GM11168 (cell line): ENCODE data around the gene RPUSD2.
"Not testable (repeated sequence)": the region's sequence is repeated elsewhere in the genome, so short reads cannot be mapped to it uniquely, and the experiment has no call there.

Experiments
- in situ Hi-C: fragments of 300-500 bp; cut with MboI; formaldehyde crosslinking; loops from one replicate; pipeline ENCODE4 v1.12.0; 2022; ENCODE audit warnings: low sequenced_read_pairs; ENCODE audit not compliant: unreplicated experiment

RPUSD2 gene

GRCh38 chr15:40564591-40565332 is 4.3 kb upstream of the RPUSD2 start, which contains the start of gene CCDC32:
Gene CCDC32, minus strand, starts transcription at chr15:40565042. Its CDS starts 2,027 bp downstream, at chr15:40563015.
- in situ Hi-C loops = no loop called here

DNA sequence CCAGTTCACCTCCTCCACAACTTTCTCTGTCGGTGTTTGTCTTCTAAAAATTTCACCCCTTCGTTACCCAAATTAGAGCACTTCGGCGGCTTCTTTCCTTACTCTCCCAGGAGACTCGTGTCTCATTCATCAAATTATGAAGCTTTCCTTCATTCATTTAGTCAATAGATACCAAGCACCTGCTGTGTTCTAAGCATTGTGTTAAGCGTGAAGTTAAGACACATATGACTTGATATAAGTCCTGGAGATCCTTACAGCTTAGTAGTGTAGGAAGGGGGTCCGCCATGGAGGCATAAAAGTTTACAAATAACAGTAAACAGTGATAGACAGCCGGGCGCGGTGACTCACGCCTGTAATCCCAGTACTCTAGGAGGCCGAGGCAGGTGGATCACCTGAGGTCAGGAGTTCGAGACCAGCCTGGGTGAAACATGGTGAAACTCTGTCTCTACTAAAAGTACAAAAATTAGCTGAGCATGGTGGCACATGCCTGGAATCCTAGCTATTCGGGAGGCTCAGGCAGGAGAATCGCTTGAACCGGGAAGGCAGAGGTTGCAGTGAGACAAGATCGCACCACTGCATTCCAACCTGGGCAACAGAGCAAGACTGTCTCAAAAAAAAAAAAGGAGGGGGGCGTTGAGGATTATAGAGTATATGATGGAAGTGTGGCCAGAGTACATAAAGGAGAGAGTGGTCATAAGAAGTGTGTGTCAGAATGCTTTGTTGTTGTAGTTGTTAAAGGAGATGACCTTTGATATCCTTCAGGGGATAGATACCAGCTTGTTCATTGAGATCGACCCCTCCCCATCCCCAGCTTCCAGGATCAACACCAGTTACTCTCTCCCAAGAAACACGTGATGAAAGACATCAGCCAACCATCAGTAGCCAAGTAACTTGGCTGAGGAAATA is 3.5 kb upstream of the RPUSD2 start:
- in situ Hi-C loops = no loop called here

GRCh38 chr15:40567111-40567510 is 2.0 kb upstream of the RPUSD2 start:
- in situ Hi-C loops = no loop called here

DNA sequence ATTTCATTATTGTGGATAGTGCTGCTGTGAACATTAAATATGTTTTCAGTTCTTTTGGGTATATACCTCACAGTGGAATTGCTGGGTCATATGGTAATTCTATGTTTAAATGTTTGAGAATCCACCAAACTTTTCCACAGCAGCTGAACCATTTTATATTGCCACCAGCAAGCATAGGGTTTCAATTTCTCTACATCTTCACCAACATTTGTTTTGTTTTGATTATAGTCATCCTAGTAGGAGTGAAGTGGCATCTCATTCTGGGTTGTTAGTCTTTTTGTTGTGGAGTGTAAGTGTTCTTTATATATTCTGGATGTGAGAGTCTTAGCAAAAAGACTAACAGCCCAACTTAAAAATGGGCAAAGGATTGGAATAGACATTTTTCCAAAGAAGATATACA is 6.0 kb downstream of the RPUSD2 start:
- in situ Hi-C loops = no loop called here

DNA sequence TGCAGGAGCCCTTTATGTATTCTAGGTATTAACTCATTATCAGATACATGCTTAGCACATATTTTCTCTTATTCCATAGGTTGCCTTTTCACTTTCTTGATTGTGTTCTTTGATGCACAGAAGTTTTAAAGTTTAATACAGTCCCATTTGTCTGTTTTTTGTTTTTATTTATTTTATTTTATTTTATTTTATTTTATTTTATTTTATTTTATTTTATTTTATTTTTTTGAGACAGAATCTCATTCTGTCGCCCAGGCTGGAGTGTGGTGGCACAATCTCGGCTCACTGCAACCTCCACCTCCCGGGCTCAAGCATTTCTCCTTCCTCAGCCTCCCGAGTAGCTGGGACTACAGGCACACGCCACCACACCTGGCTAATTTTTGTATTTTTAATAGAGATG is 7.8 kb downstream of the RPUSD2 start:
- in situ Hi-C loops = not testable (repeated sequence)

- in situ Hi-C loops = no loop called here
Measured at GRCh38 chr15:40578892-40579291, 9.8 kb downstream of the RPUSD2 start.

- in situ Hi-C loops = not testable (repeated sequence)
Measured at GRCh38 chr15:40581796-40582195, 12.7 kb downstream of the RPUSD2 start.

DNA sequence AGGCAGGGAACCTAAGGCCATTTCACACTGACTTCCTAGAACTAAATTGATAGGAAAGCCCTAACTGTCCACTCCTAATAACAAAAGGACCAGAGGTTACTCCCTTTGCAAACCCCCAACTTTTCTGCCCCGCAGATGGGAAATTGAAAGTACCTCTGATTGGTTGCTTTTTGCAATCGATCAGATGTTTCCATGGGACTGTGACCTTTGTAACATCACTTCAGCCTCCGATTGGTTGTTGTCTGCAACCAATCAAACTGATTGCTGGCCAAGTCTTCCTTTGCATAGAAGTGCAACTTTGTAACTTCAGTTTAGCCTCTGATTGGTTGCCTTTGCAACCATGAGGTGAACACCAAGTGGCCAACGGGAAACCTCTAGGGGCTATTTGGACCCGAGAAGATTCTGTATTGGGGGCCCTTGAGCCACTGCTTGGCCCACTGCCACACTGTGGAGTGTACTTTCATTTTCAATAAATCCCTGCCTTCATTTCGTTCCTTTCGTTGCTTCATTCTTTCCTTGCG is 13.7 kb downstream of the RPUSD2 start:
- in situ Hi-C loops = no loop called here

DNA sequence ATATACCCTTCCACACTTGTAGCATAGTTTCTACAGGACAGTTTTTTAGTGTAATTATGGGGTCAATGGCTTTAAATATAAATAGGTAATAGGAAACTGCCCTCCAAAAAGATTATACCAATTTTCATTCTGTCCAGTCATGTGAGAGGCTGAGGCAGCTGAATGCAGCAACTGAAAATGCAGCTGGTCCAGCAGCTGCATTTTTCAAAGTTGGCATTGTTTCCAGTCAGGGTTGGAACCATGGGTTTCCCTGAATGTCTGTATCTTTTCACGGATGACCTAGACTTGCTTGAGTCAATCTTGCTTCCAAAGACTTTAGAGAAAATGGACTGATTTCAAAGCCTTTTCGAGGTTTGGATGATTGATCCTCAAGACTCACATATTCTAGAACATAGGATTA is 15.1 kb downstream of the RPUSD2 start:
- in situ Hi-C loops = no loop called here

DNA sequence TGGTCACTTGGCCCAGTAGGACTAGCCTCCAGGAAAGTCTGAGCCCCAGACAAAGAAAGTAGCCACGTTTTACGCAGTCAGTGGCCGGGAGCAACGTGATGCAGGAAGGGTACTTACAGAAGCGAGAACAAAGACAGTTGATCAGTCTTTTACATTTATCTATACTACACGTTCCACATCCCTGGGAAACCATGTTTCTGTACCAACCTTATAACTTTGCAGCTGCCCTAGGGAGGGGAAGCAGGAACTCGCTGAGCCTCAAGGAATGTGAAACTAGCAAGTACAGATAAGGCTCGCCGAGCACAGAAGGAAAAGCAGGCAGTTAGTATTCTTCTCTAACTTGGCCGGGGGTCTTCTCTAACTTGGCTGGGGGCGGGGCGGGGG is 21.6 kb downstream of the RPUSD2 start:
- in situ Hi-C loops = no loop called here

GRCh38 chr15:40591389-40591788 is 22.3 kb downstream of the RPUSD2 start:
- in situ Hi-C loops = no loop called here

GRCh38 chr15:40593165-40593564 is 24.1 kb downstream of the RPUSD2 start:
- in situ Hi-C loops = no loop called here

DNA sequence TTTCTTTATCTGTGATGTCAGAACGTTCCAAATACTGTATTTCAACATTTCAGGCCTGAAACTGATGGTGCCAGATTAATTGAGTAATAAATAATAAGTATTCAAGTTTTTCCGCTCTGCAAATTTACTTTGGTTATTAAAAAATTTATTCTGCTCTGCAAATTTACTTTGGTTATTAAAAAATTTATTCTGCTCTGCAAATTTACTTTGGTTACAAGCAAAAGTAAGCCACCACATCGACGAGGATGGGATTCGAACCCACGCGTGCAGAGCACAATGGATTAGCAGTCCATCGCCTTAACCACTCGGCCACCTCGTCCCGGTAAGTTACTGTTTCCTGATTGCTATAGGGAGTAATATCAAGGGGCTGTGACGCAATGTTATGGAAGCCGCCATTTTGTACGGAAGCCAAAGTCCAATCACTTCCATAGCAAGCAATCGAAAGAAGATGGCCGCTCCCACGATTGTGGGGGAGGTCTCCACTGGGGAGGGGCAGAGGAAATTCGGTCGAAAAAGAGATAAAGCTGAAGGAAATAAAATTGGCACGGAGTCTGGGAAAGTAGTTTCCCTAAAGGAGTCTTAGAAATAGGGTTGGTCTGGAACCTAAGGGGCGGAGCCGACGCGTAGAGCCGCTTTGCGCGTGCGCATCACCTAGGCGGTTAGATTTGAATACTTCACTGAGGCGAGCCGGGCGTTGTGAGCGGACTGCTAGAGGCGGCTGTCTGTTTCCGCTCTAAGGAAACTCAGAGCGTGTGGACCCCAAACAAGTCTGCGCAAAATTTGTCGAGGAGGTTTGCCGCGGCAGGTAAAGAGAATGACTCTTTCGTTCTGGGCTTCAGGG is 24.7 kb downstream of the RPUSD2 start, which contains the start of gene KNL1:
Gene KNL1, plus strand, starts transcription at position 662 of the 841 bp plus-strand sequence. CDS start 8,683 bp downstream, outside the sequence.
- in situ Hi-C loops = no loop called here

DNA sequence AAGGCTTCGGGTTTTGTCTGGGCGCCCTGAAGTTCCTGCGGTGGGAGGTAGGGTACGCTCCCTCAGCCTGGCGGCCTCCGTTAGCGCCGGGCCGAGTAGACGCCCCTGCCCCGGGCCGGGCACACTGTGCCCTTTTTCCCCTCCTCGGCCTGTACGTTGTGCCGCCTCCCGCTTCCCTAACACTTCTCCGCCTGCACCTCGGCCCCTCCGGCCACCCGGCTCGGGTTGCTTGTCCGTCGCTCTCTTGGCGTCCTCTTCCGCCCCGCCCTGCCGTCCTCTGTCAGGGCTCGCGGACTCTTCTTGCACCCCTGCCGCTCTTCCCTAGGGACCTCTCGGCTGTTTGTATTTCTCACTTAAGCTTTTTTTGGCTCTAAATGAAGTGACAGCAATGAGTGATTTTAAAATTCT is 25.3 kb downstream of the RPUSD2 start:
- in situ Hi-C loops = no loop called here

DNA sequence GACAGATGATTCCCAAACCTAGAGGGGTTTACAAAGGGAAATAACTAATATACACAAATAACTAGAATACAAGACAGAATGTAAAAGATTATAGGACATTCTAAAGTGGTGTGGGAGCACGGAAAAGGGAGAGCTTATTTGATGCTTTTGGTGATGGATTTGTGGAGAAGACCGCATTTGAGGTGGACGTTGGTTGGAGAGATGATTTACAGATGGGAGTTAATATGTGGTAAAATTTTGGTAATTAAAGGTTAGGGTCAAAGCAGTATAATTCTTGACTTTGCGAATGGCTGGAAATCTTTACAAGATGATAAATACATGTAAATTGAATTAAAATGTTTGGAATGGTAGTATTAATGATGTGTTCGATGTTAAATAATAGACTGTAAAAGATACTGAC is 26.1 kb downstream of the RPUSD2 start:
- in situ Hi-C loops = no loop called here

DNA sequence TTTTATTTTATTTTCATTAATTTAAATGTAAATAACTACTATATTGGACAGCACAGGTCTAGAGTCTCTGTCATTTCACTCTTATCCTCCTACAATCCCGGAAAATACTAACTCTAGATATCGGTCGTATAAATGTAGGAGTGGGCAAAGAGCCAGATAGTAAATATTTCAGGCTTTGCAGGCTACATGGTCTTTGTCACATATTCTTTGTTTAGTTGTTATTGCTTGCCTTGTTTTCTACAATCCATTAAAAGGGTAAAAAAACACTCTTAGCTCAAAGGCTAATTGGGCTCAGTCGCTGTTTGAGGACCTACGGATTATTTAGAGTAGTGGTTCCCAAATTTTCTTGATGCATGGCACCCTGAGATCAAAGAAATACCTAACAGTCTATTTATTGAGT is 26.7 kb downstream of the RPUSD2 start:
- in situ Hi-C loops = no loop called here

DNA sequence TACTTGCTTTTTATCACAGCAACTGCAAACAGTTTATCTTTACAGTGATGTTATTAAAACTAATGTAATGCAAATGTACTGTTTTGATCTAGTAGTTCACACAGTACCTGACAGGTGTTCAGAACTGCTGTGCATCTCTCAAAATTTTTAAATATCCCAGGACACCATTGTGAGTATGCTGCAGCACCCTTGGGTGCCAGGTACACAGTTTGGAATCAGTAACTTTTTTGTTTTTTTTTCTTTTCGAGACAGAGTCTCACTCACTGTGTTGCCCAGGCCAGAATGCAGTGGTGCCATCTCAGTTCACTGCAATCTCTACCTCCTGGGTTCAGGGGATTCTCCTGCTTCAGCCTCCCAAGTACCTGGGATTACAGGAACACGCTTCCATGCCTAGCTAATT is 27.9 kb downstream of the RPUSD2 start:
- in situ Hi-C loops = no loop called here

DNA sequence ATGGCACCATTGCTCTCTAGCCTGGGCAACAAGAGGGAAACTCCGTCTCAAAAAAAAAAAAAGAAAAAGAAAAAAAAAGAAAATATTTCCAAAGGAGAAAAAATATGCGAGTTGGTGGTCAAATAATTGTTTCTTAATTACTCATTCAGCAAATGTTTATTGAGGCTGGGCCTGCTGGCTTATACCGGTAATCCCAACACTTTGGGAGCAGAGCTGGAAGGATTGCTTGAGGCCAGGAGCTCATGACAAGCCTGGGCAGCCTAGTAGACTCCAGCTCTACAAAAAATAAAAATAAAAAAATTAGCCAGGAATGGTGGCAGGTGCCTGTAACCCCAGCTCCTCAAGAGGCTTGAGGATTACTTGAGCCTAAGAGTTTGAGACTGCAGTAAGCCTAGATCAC is 29.0 kb downstream of the RPUSD2 start:
- in situ Hi-C loops = no loop called here

- in situ Hi-C loops = no loop called here
Measured at GRCh38 chr15:40598672-40599071, 29.6 kb downstream of the RPUSD2 start.

DNA sequence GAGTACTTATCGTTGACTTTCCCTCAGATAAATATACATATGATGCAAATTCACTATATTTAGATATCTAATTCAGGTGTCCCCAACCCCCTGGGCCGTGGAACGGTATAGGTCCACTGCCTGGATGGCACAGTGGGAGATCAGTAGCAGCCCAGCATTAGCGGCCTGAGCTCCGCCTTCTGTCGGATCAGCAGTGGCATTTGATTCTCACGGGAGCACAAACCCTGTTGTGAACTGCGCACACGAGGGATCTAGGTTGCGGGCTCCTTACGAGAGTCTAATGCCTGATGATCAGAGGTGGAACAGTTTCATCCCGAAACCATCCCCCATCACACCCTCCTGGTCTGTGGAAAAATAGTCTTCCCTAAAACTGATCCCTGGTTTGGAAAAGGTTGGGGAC is 31.9 kb downstream of the RPUSD2 start:
- in situ Hi-C loops = no loop called here
